ENCODE measurements around the gene INTS3. TPM values are rescaled to one million over a fixed set of nuclear protein-coding genes. Genes with fewer than 3 reads are reported as not detected.

The INTS3 gene
- total and polyA plus RNA-seq, 2 donors (not counting 1 experiment from before 2014, with no cell fraction given) = 31.4 to 37.3 TPM

- Histone ChIP-seq H3K9me3 (ENCODE audit: control insufficient read depth, insufficient read depth, low read depth, low read length) (no peaks in the 10 kb centered on the region), H2AFZ (ENCODE audit: low read length) (no peak overlapping the region), H3K27me3 (ENCODE audit: control insufficient read depth, insufficient read depth, low read length) (no peaks in the 10 kb centered on the region), H3K9ac (ENCODE audit: insufficient read depth, low read length) (no peak overlapping the region), H3K79me2 (ENCODE audit: control insufficient read depth, insufficient read depth, low read length) (no peaks in the 10 kb centered on the region), H4K20me1 (ENCODE audit: control insufficient read depth, extremely low read depth, insufficient read depth, low read length) (no peaks in the 10 kb centered on the region), H3K4me3 (replicated peaks in 1 of 4; ENCODE audit: control extremely low read depth in 1 of 4, insufficient read depth in 1 of 4, low read depth in 3 of 4, low read length in 4 of 4) (no peak overlapping the region), H3K4me2 (ENCODE audit: extremely low read depth, insufficient read depth, low read length) (no peak overlapping the region), H3K36me3 (ENCODE audit: control insufficient read depth, insufficient read depth, low read length) (no peaks in the 10 kb centered on the region), H3K27ac (ENCODE audit: insufficient read depth, low read length) (no peak overlapping the region), H3K4me1 (ENCODE audit: control insufficient read depth, extremely low read depth, insufficient read depth, low read length) (peaks cover 5% of the 10 kb centered on the region)
- DNase-seq (ENCODE audit: low read depth in 2 of 2) = no peak
- no peak for TF ChIP-seq EZH2 (IDR thresholded peaks at IDR 0.05; ENCODE audit: low read length, missing control alignments)
- no peak for TF ChIP-seq CTCF (conservative IDR thresholded peaks at IDR 0.05 in 1 of 2, IDR thresholded peaks at IDR 0.05 in 1 of 2; ENCODE audit: low read depth in 1 of 2, low read length in 2 of 2)
Measured at GRCh38 chr1:153801786-153802697, 74.2 kb downstream of the INTS3 start.

DNA sequence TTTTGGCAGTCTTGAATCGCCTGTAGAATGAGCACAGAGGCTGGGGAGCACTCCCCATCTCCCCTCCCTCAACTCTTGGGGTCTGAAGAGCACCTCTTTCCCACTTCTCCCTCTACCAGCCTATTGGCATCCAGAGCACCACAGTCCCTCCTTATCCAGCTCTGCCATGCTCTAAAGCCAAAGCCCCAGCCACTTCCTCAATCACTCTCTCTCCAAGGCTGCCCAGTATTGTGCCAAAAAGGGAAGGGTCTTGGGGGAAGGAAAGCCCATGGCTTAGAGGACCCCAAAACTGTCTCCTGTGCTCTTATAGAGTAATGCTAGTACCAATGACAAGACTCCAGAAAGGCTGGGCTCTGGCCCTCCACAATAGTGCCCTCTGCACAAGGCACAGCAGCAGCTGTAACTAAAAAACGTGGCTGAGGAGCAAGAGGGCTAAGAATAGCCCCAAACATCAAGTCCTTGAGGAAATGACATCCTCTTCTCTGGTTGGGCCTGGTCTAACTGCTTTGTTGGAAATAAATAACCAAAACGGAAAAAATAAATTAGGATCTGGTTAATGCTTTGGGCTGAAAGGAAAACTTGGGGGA, 75.7 kb downstream of the INTS3 start:
- Histone ChIP-seq H3K79me2 (ENCODE audit: control insufficient read depth, insufficient read depth, low read length) (no peaks in the 10 kb centered on the region), H3K27ac (ENCODE audit: insufficient read depth, low read length) (no peak overlapping the region), H3K4me2 (ENCODE audit: extremely low read depth, insufficient read depth, low read length) (no peak overlapping the region), H4K20me1 (ENCODE audit: control insufficient read depth, extremely low read depth, insufficient read depth, low read length) (no peaks in the 10 kb centered on the region), H2AFZ (ENCODE audit: low read length) (no peak overlapping the region), H3K9ac (ENCODE audit: insufficient read depth, low read length) (no peak overlapping the region), H3K27me3 (ENCODE audit: control insufficient read depth, insufficient read depth, low read length) (no peaks in the 10 kb centered on the region), H3K9me3 (ENCODE audit: control insufficient read depth, insufficient read depth, low read depth, low read length) (no peaks in the 10 kb centered on the region), H3K36me3 (ENCODE audit: control insufficient read depth, insufficient read depth, low read length) (no peaks in the 10 kb centered on the region), H3K4me1 (ENCODE audit: control insufficient read depth, extremely low read depth, insufficient read depth, low read length) (peaks cover 5% of the 10 kb centered on the region), H3K4me3 (replicated peaks in 1 of 4; ENCODE audit: control extremely low read depth in 1 of 4, insufficient read depth in 1 of 4, low read depth in 3 of 4, low read length in 4 of 4) (no peak overlapping the region)
- TF ChIP-seq CTCF (conservative IDR thresholded peaks at IDR 0.05 in 1 of 2, IDR thresholded peaks at IDR 0.05 in 1 of 2; ENCODE audit: low read depth in 1 of 2, low read length in 2 of 2) (no peak), EZH2 (IDR thresholded peaks at IDR 0.05; ENCODE audit: low read length, missing control alignments) (no peak)
- DNase-seq (ENCODE audit: low read depth in 2 of 2) = no peak

DNA sequence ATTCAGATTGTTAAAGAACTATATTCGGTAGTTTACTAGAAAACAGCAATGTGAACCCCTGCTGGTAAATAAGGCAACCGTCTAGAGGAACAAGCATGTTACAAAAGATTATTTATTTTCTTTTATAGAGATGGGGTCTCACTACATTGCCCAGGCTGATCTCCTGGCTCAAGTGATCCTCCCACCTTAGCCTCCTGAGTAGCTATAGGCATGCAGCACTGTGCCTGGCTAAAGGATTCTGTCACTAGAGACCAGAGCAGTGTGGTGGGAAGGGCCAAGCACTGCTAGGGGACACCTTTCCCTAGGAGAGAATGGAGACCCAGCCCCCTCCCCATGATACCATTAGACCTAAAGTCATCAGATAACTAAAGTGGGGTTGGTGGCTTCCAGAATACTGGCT, 76.3 kb downstream of the INTS3 start:
- Histone ChIP-seq H2AFZ (ENCODE audit: low read length) (no peak overlapping the region), H3K79me2 (ENCODE audit: control insufficient read depth, insufficient read depth, low read length) (no peaks in the 10 kb centered on the region), H3K27ac (ENCODE audit: insufficient read depth, low read length) (no peak overlapping the region), H3K27me3 (ENCODE audit: control insufficient read depth, insufficient read depth, low read length) (no peaks in the 10 kb centered on the region), H3K4me2 (ENCODE audit: extremely low read depth, insufficient read depth, low read length) (no peak overlapping the region), H3K9ac (ENCODE audit: insufficient read depth, low read length) (no peak overlapping the region), H3K4me3 (replicated peaks in 1 of 4; ENCODE audit: control extremely low read depth in 1 of 4, insufficient read depth in 1 of 4, low read depth in 3 of 4, low read length in 4 of 4) (no peak overlapping the region), H4K20me1 (ENCODE audit: control insufficient read depth, extremely low read depth, insufficient read depth, low read length) (no peaks in the 10 kb centered on the region), H3K4me1 (ENCODE audit: control insufficient read depth, extremely low read depth, insufficient read depth, low read length) (peaks cover 5% of the 10 kb centered on the region), H3K9me3 (ENCODE audit: control insufficient read depth, insufficient read depth, low read depth, low read length) (no peaks in the 10 kb centered on the region), H3K36me3 (ENCODE audit: control insufficient read depth, insufficient read depth, low read length) (no peaks in the 10 kb centered on the region)
- TF ChIP-seq EZH2 (IDR thresholded peaks at IDR 0.05; ENCODE audit: low read length, missing control alignments) (no peak), CTCF (conservative IDR thresholded peaks at IDR 0.05 in 1 of 2, IDR thresholded peaks at IDR 0.05 in 1 of 2; ENCODE audit: low read depth in 1 of 2, low read length in 2 of 2) (no peak)
- no peak for DNase-seq (ENCODE audit: low read depth in 2 of 2)
